ENCODE measurements around the gene ZBTB7C.

DNA sequence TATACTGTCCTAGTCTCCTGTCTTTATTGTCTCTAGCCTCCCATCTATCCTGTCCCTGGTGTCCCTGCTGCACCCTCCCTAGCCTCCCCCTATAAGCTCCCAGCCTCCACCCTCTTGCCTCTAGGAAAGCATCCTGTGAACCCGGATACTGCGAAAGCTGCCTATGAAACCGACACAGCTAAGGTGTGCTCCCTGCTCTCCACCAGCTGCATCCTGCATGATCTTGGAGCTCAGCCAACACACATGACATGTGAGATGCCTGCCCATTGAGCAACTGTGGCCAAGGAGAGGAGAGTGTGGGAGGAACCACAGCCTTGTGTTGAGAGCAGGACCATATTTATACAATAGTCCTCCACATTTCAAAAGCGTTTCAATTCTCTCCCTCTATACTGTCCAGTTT is 187.1 kb downstream of the ZBTB7C start:
- TF ChIP-seq, protein P1, sequence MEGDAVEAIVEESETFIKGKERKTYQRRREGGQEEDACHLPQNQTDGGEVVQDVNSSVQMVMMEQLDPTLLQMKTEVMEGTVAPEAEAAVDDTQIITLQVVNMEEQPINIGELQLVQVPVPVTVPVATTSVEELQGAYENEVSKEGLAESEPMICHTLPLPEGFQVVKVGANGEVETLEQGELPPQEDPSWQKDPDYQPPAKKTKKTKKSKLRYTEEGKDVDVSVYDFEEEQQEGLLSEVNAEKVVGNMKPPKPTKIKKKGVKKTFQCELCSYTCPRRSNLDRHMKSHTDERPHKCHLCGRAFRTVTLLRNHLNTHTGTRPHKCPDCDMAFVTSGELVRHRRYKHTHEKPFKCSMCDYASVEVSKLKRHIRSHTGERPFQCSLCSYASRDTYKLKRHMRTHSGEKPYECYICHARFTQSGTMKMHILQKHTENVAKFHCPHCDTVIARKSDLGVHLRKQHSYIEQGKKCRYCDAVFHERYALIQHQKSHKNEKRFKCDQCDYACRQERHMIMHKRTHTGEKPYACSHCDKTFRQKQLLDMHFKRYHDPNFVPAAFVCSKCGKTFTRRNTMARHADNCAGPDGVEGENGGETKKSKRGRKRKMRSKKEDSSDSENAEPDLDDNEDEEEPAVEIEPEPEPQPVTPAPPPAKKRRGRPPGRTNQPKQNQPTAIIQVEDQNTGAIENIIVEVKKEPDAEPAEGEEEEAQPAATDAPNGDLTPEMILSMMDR (conservative IDR thresholded peaks at IDR 0.05; ENCODE audit: low read depth, low read length), result no peak
- TF ChIP-seq POLR2A (IDR thresholded peaks at IDR 0.05; ENCODE audit: low read depth, low read length), result no peak
- TF ChIP-seq SMC3 (IDR thresholded peaks at IDR 0.05; ENCODE audit: low read depth, low read length), result no peak
- no peak for TF ChIP-seq BHLHE40 (IDR thresholded peaks at IDR 0.05; ENCODE audit: low read depth, low read length)
